IMR-90 (cell line): Measurements from ENCODE around the gene RHBDF1.

Source experiments
- BHLHE40 ChIP-seq: fragments of 150-350 bp; IDR thresholded peaks from 2 replicates; pipeline ENCODE4 v1.6.1; 2016; ENCODE audit warnings: mild to moderate bottlenecking, low read depth, low read length
- CEBPB ChIP-seq: IDR thresholded peaks from 2 replicates; pipeline ENCODE4 v1.6.1; 2012; ENCODE audit warnings: low read depth, low read length, improper control_type of control experiment
- FOS ChIP-seq: fragments of 150-350 bp; IDR thresholded peaks from 2 replicates; pipeline ENCODE4 v1.6.1; 2016; ENCODE audit warnings: low read depth, low read length
- MAFK ChIP-seq: IDR thresholded peaks from 2 replicates; pipeline ENCODE4 v1.6.1; 2012; ENCODE audit warnings: low read depth, low read length, improper control_type of control experiment
- POLR2A ChIP-seq: IDR thresholded peaks from 2 replicates; pipeline ENCODE4 v1.6.1; 2012; ENCODE audit warnings: mild to moderate bottlenecking, low read depth, low read length
- RAD21 ChIP-seq: IDR thresholded peaks from 2 replicates; pipeline ENCODE4 v1.6.1; 2012; ENCODE audit warnings: low read length, improper control_type of control experiment
- RFX5 ChIP-seq: IDR thresholded peaks from 2 replicates; pipeline ENCODE4 v1.8.0; 2012; ENCODE audit warnings: low read depth, mild to moderate bottlenecking, low read length, moderate library complexity
- SMC3 ChIP-seq: fragments of 150-350 bp; IDR thresholded peaks from 2 replicates; pipeline ENCODE4 v1.6.1; 2016; ENCODE audit warnings: low read depth, mild to moderate bottlenecking, antibody characterized with exemption, low read length, moderate library complexity
- TF ChIP-seq, protein P1 (sequence below): fragments of 150-350 bp; IDR thresholded peaks from 2 replicates; pipeline ENCODE4 v1.6.1; 2017; ENCODE audit warnings: mild to moderate bottlenecking, antibody characterized with exemption, low read length, low read depth
- TF ChIP-seq, protein P2 (sequence below): conservative IDR thresholded peaks from 2 replicates; pipeline ENCODE4 v1.5.1; 2012; ENCODE audit warnings: mild to moderate bottlenecking, low read depth, low read length, improper control_type of control experiment

DNA sequence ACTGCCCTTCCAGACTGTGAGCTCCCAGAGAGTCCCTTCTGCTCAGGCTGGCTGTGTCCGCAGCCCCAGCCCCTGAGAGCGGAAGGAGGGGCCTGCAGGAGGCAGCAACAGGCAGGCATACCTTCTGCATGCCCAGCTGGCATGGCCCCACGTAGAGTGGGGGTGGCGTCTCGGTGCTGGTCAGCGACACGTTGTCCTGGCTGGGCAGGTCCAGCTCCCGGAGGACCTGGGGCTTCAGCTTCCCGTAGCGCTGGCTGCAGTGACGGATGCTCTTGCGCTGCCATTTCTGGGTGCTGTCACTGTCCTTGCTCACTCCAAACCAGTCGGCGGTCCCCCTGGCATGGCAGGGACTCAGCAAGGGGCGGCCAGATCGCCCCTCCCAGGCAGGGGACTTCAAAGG lies 9.0 kb downstream of the RHBDF1 start:
- TF ChIP-seq, protein P1, sequence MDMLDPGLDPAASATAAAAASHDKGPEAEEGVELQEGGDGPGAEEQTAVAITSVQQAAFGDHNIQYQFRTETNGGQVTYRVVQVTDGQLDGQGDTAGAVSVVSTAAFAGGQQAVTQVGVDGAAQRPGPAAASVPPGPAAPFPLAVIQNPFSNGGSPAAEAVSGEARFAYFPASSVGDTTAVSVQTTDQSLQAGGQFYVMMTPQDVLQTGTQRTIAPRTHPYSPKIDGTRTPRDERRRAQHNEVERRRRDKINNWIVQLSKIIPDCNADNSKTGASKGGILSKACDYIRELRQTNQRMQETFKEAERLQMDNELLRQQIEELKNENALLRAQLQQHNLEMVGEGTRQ = no peak
- no peak for TF ChIP-seq CEBPB
- no peak for TF ChIP-seq RAD21
- no peak for TF ChIP-seq POLR2A
- TF ChIP-seq, protein P2, sequence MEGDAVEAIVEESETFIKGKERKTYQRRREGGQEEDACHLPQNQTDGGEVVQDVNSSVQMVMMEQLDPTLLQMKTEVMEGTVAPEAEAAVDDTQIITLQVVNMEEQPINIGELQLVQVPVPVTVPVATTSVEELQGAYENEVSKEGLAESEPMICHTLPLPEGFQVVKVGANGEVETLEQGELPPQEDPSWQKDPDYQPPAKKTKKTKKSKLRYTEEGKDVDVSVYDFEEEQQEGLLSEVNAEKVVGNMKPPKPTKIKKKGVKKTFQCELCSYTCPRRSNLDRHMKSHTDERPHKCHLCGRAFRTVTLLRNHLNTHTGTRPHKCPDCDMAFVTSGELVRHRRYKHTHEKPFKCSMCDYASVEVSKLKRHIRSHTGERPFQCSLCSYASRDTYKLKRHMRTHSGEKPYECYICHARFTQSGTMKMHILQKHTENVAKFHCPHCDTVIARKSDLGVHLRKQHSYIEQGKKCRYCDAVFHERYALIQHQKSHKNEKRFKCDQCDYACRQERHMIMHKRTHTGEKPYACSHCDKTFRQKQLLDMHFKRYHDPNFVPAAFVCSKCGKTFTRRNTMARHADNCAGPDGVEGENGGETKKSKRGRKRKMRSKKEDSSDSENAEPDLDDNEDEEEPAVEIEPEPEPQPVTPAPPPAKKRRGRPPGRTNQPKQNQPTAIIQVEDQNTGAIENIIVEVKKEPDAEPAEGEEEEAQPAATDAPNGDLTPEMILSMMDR = no peak
- TF ChIP-seq RFX5 = no peak
- TF ChIP-seq SMC3 = no peak
- no peak for TF ChIP-seq FOS
- no peak for TF ChIP-seq MAFK
- no peak for TF ChIP-seq BHLHE40
